ENCODE results near the gene RNF144A. TPM values are rescaled to one million over a fixed set of nuclear protein-coding genes. Genes with fewer than 3 reads are reported as not detected.

The RNF144A gene
- total and polyA plus RNA-seq, 2 experiments from 2014 or later: 2.8 to 14.7 TPM

- no peak for TF ChIP-seq REST (IDR thresholded peaks at IDR 0.05; ENCODE audit: unreplicated experiment)
- no peak for TF ChIP-seq NANOG (IDR thresholded peaks at IDR 0.05; ENCODE audit: borderline replicate concordance)
Measured at GRCh38 chr2:6905668-6906067, 11.5 kb upstream of the RNF144A start (continued).

GRCh38 chr2:6906165-6906741 is 11.0 kb upstream of the RNF144A start:
- DNase-seq (ENCODE audit: low spot score) (no peak), ATAC-seq (no peak)
- no peak overlapping the region for H3K4me2 ChIP-seq
- no peak overlapping the region for H3K4me3 Mint-ChIP-seq
- H3K4me3 ChIP-seq: no peak overlapping the region
- no peaks in the 10 kb centered on the region for H3K36me3 ChIP-seq (ENCODE audit: insufficient read depth)
- H3K9me3 Mint-ChIP-seq: peaks cover 20% of the 10 kb centered on the region; the same call in 2 of the 3 replicates
- no peaks in the 10 kb centered on the region for H3K27me3 ChIP-seq (ENCODE audit: insufficient read depth)
- H3K4me1 Mint-ChIP-seq: no peaks in the 10 kb centered on the region
- no peak overlapping the region for H2AFZ ChIP-seq
- H3K27ac ChIP-seq (ENCODE audit: low read depth): no peak overlapping the region
- no peaks in the 10 kb centered on the region for H3K4me1 ChIP-seq (ENCODE audit: insufficient read depth)
- H3K9me2 ChIP-seq (ENCODE audit: insufficient read depth): 0 out of 2 replicates have a peak, but pooled peaks cover 3% of the 10 kb centered on the region
- H3K27me3 Mint-ChIP-seq (ENCODE audit: insufficient read depth, low read depth, poor library complexity): no peaks in the 10 kb centered on the region
- no peaks in the 10 kb centered on the region for H3K79me2 ChIP-seq (replicated peaks; ENCODE audit: insufficient read depth)
- H3K27ac Mint-ChIP-seq: no peak overlapping the region
- H3K36me3 Mint-ChIP-seq (ENCODE audit: low read depth): no peaks in the 10 kb centered on the region
- H3F3A ChIP-seq (replicated peaks; ENCODE audit: low read depth): no peaks in the 10 kb centered on the region
- no peaks in the 10 kb centered on the region for H4K20me1 ChIP-seq (replicated peaks; ENCODE audit: insufficient read depth)
- TF ChIP-seq CTCF (conservative IDR thresholded peaks at IDR 0.05; ENCODE audit: low read depth in 2 of 2): no peak
- TF ChIP-seq EZH2 (IDR thresholded peaks at IDR 0.05; ENCODE audit: low read depth, unreplicated experiment): no peak
- TF ChIP-seq ZNF462 (CRISPR knock-in tag; IDR thresholded peaks at IDR 0.05): no peak
- TF ChIP-seq REST (IDR thresholded peaks at IDR 0.05; ENCODE audit: unreplicated experiment): no peak
- no peak for TF ChIP-seq ETS1 (IDR thresholded peaks at IDR 0.05)
- TF ChIP-seq POLR2AphosphoS5 (IDR thresholded peaks at IDR 0.05; ENCODE audit: low read depth): no peak
